Liver (tissue), 9 donors: Measurements from ENCODE around the gene MYRF. TPM values are rescaled to one million over a fixed set of nuclear protein-coding genes. Genes with fewer than 3 reads are reported as not detected.

Experiments used
- DNase-seq: peaks from one replicate; pipeline ENCODE4 v3.0.0-alpha.2; 2017; ENCODE audit warnings: low spot score
- H3K27ac ChIP-seq, 2 donors: one replicate each; pipeline ENCODE4 v1.7.0; 2013; ENCODE audit warnings: inconsistent platforms in 2 of 2, low read length in 2 of 2, control low read depth in 1 of 2, low read depth in 1 of 2, mild to moderate bottlenecking in 1 of 2
- H3K27me3 ChIP-seq, 4 donors: one replicate each; pipeline versions ENCODE4 v1.6.1 to v1.7.0; 2013; ENCODE audit warnings: low read length in 3 of 4, inconsistent platforms in 1 of 4, mild to moderate bottlenecking in 1 of 4, moderate library complexity in 1 of 4; ENCODE audit not compliant: control insufficient read depth in 4 of 4, insufficient read depth in 4 of 4
- H3K36me3 ChIP-seq, 4 donors: one replicate each; pipeline versions ENCODE4 v1.6.1 to v1.7.0; 2013; ENCODE audit warnings: low read length in 3 of 4, mild to moderate bottlenecking in 3 of 4, low read depth in 1 of 4, moderate library complexity in 1 of 4; ENCODE audit not compliant: control insufficient read depth in 4 of 4, insufficient read depth in 3 of 4
- H3K4me1 ChIP-seq, 4 donors: one replicate each; pipeline versions ENCODE4 v1.6.1 to v1.7.0; 2013; ENCODE audit warnings: low read length in 3 of 4, mild to moderate bottlenecking in 3 of 4, moderate library complexity in 1 of 4; ENCODE audit not compliant: control insufficient read depth in 4 of 4, insufficient read depth in 4 of 4
- H3K4me3 ChIP-seq, 3 donors: one replicate each; pipeline versions ENCODE4 v1.6.1 to v1.7.0; 2013; ENCODE audit warnings: low read length in 3 of 3, control low read depth in 1 of 3, low read depth in 1 of 3, mild to moderate bottlenecking in 1 of 3
- H3K9ac ChIP-seq, 2 donors: one replicate each; pipeline ENCODE4 v1.7.0; 2013; ENCODE audit warnings: low read length in 2 of 2, mild to moderate bottlenecking in 2 of 2, moderate library complexity in 2 of 2, control low read depth in 1 of 2, low read depth in 1 of 2
- H3K9me3 ChIP-seq, 4 donors: one replicate each; pipeline versions ENCODE4 v1.6.1 to v1.7.0; 2013; ENCODE audit warnings: low read length in 3 of 4; ENCODE audit not compliant: control insufficient read depth in 4 of 4
- CTCF ChIP-seq: fragments of 150-350 bp; IDR thresholded peaks from 2 replicates; pipeline ENCODE4 v1.5.1; 2017; ENCODE audit warnings: improper control_type of control experiment, low read depth, low read length; ENCODE audit not compliant: missing input control
- EGR1 ChIP-seq, 2 donors: IDR thresholded peaks; 2 replicates each; pipeline ENCODE4 v1.6.1; 2016 to 2018; ENCODE audit warnings: antibody characterized with exemption in 2 of 2, low read depth in 2 of 2
- HNF4A ChIP-seq, 2 donors: conservative IDR thresholded peaks; 2 replicates each; pipeline ENCODE4 v1.6.1; 2016; ENCODE audit warnings: antibody characterized with exemption in 2 of 2, mild to moderate bottlenecking in 2 of 2
- JUND ChIP-seq, 2 donors: IDR thresholded peaks; 2 replicates each; pipeline ENCODE4 v1.6.1; 2016; ENCODE audit warnings: antibody characterized with exemption in 2 of 2
- MAX ChIP-seq: IDR thresholded peaks from 2 replicates; pipeline ENCODE4 v1.6.1; 2016; ENCODE audit warnings: antibody characterized with exemption
- NR2F2 ChIP-seq: IDR thresholded peaks from 2 replicates; pipeline ENCODE4 v1.6.1; 2016; ENCODE audit warnings: antibody characterized with exemption
- RAD21 ChIP-seq, 2 donors: IDR thresholded peaks; 2 replicates each; pipeline ENCODE4 v1.6.1; 2016; ENCODE audit warnings: antibody characterized with exemption in 2 of 2, mild to moderate bottlenecking in 2 of 2
- REST ChIP-seq: IDR thresholded peaks from 2 replicates; pipeline ENCODE4 v1.6.1; 2016; ENCODE audit warnings: antibody characterized with exemption, mild to moderate bottlenecking
- TAF1 ChIP-seq: conservative IDR thresholded peaks from 2 replicates; pipeline ENCODE4 v1.6.1; 2016; ENCODE audit warnings: antibody characterized with exemption, mild to moderate bottlenecking
- YY1 ChIP-seq: IDR thresholded peaks from 2 replicates; pipeline ENCODE4 v1.6.1; 2016; ENCODE audit warnings: antibody characterized with exemption, mild to moderate bottlenecking
- WGBS: extraction: QIAGEN DNeasy Blood & Tissue Kit; methylation state at CpG from one replicate; pipeline ENCODE4 v1.1.7; 2013; 5-methylcytosine and 5-hydroxymethylcytosine counted together
- polyA plus RNA-seq, 2 donors: library from polyadenylated mRNA; stranded (reverse) in 1 of 2; unstranded in 1 of 2; fragments of 200-250 nt in 1 of 2; fragments of >200 nt in 1 of 2; fragmentation: Nextera tagmentation in 1 of 2; extraction: Ambion mirVana in 1 of 2; gene quantifications; one replicate each; pipeline versions ENCODE4 v1.2.1 to v1.2.3, GENCODE V29; 2013 to 2015
- total RNA-seq, 2 donors: library from RNA; depleted of rRNA; stranded (reverse); fragments of >200 nt; gene quantifications; one replicate each; pipeline ENCODE4 v1.2.3, GENCODE V29; 2014
- donor health status: healthy.
- donor health status: healthy.
- donor health status: healthy.
- donor health status: healthy.
- donor health status: healthy.

MYRF gene
- total and polyA plus RNA-seq, 4 donors = 3.5 to 6.5 (median 4.4) TPM

- TF ChIP-seq CTCF (no peak), JUND (IDR thresholded peaks at IDR 0.05) (no peak), TAF1 (no peak), MAX (no peak), EGR1 (IDR thresholded peaks at IDR 0.05; ENCODE audit: low read depth in 2 of 2) (no peak)
Observed at GRCh38 chr11:61780581-61781162, 28.2 kb downstream of the MYRF start (continued).

- WGBS = 84% methylated on average over 5 of the region's 5 CpGs
Observed at GRCh38 chr11:61781585-61781984, 29.1 kb downstream of the MYRF start.

GRCh38 chr11:61782299-61782698, 29.9 kb downstream of the MYRF start:
- no peaks in the 10 kb centered on the region for H3K27me3 ChIP-seq
- H3K9ac ChIP-seq = no peak overlapping the region
- WGBS = 93% methylated on average over 3 of the region's 3 CpGs

More at GRCh38 chr11:61781585-61781984, 29.1 kb downstream of the MYRF start:
- Histone ChIP-seq H3K36me3 (peaks cover 3 to 72% (median 12%) of the 10 kb centered on the region in 4 donors), H3K27ac (no peak overlapping the region), H3K27me3 (no peaks in the 10 kb centered on the region), H3K9ac (no peak overlapping the region), H3K4me1 (no peaks in the 10 kb centered on the region), H3K4me3 (no peak overlapping the region), H3K9me3 (no peaks in the 10 kb centered on the region)
- no peak for TF ChIP-seq HNF4A (conservative IDR thresholded peaks at IDR 0.05)
- no peak for TF ChIP-seq NR2F2
- no peak for TF ChIP-seq TAF1
- TF ChIP-seq RAD21 (IDR thresholded peaks at IDR 0.05) = no peak
- no peak for TF ChIP-seq REST
- no peak for TF ChIP-seq EGR1 (IDR thresholded peaks at IDR 0.05; ENCODE audit: low read depth in 2 of 2)
- no peak for TF ChIP-seq MAX
- DNase-seq = no peak

More at GRCh38 chr11:61782299-61782698, 29.9 kb downstream of the MYRF start:
- TF ChIP-seq YY1 (no peak), MAX (no peak), EGR1 (IDR thresholded peaks at IDR 0.05; ENCODE audit: low read depth in 2 of 2) (no peak)
- no peak overlapping the region for H3K4me3 ChIP-seq
- no peak overlapping the region for H3K27ac ChIP-seq
- no peaks in the 10 kb centered on the region for H3K9me3 ChIP-seq
- DNase-seq = no peak
- peaks cover 6 to 79% (median 16%) of the 10 kb centered on the region in 4 donors for H3K36me3 ChIP-seq
- H3K4me1 ChIP-seq = no peaks in the 10 kb centered on the region
